ENCODE results near the gene ACSL5.
A peak's percentile ranks its signal among the peaks of the same experiment; 100 is the strongest.
"Not testable (repeated sequence)": the region's sequence is repeated elsewhere in the genome, so short reads cannot be mapped to it uniquely, and the experiment has no call there.

ACSL5 gene

DNA sequence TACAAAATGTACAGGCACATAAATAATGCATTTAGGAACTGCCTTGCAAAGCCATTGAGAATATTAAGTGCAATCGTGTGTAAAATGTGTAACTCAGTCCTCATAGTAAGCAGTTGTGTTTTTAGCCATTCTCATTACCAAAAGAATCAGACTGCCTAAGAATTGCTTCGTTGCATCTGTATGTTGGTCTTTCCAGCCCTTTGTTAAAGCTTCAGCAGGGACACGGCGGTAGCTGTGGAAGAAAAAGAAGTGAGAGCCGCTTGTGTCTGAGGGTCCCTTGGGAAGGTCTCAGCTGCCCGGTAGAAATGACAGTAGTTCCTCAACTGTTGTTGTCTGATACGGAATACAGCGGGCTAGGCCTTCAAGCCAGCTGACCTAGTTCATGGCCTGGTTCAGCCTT, 22.8 kb upstream of the ACSL5 start:
- no peak for DNase-seq

DNA sequence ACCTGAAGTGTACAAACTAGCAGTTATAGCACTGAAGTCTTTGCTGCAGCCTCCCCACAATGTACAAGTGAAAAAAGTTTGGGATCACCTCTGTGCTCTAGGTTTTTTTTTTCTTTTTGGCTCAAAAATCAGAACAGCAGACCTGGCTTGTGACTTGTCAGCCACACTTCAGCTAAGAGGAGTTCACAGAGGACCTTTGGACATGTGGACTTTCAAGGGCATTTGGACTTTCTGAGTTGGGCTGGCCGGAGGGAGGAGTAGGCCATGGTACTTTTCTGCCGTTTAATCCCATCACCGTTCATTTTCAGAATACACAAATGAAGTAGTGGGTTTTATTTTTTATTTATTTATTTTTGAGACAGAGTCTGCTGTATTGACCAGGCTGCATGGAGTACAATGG, 21.9 kb upstream of the ACSL5 start:
- no peak for DNase-seq

DNA sequence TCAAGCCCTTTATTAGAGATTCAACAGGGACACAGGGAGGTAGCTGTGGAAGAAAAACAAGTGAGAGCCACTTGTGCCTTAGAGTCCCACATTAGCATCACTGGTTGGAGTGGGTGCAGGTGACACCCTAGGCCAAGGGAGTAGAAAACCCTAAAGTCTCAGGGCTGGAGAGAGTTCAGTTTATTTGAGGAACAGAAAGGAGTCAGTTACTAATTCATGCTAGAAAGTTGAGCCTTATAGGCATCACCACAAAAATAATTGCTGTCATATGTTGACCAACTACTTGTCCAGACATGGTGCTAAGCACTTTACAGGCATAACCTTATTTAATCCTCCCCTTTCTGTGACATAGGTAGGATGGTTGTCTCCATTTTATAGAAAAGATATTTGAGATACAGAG, 20.9 kb upstream of the ACSL5 start:
- DNase-seq, result no peak

DNA sequence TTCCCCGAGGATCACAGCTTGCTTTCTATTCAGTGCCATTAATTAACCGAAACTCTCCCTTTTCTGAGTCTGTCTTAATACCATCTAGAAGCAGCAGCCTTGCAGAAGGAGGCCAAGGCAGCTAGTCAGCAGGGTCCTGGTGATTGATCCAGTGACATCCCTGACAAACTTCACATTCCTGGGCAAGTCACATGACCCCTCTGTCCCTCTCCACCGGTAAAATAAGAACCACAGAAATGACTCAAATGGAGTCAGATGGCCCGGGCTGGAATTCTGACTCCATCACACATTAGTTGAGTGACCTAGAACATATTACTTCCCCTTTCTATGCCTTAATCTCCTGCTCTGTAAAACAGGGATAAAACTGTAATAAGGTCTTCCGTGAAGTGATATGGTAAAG, 17.2 kb upstream of the ACSL5 start:
- DNase-seq, result no peak

- no peak for DNase-seq
Measured at GRCh38 chr10:112359606-112360307, 14.2 kb upstream of the ACSL5 start.

DNA sequence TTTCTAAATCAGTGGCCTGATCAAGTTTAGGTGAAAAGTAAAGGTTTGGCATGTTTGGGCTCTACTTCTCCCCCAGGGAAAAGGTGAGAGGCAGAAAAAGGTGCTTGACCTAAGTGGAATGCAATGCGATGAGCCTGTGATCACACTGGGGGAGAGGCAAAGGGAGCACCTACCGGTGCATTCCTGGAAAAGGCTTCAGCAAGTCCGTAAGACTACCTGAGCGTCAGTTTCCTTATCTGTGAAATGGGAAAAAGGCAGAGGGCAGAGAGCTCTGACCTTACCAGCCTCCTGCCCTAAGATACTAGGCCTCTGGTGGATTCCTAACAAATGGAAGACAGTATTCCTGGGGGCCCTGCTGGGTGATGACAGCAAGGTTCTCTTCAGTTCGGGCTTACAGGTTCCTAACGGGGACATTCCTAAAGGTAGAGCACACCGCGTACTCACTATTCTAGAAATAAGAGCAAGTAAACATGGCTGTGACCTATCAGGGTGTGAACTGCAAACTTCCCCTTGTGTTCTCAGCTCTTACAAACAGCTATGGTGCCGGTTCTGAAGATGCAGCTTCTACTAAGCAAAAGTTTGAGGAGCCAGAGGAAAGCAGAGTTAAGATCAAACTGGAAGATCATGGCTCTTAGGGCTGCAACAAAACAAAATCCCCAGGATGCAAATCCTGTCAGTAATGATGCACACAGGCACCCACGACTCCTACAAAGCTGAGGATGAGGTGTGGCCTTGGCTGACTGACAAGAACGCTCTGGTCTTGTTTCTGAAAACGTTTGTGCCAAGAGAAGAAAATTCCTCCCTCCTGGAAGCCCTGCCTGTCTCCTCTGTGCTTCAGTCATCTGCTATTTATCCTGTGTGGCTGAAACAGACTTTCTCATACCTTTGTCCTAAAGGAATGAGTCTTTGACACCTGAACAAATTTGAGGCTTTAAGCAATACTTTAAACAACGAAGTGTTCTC, 13.3 kb upstream of the ACSL5 start:
- no peak for DNase-seq

- peak; percentile 56 for DNase-seq
Measured at GRCh38 chr10:112361951-112362751, 11.8 kb upstream of the ACSL5 start.

GRCh38 chr10:112362833-112363232, 11.1 kb upstream of the ACSL5 start:
- no peak for DNase-seq

DNA sequence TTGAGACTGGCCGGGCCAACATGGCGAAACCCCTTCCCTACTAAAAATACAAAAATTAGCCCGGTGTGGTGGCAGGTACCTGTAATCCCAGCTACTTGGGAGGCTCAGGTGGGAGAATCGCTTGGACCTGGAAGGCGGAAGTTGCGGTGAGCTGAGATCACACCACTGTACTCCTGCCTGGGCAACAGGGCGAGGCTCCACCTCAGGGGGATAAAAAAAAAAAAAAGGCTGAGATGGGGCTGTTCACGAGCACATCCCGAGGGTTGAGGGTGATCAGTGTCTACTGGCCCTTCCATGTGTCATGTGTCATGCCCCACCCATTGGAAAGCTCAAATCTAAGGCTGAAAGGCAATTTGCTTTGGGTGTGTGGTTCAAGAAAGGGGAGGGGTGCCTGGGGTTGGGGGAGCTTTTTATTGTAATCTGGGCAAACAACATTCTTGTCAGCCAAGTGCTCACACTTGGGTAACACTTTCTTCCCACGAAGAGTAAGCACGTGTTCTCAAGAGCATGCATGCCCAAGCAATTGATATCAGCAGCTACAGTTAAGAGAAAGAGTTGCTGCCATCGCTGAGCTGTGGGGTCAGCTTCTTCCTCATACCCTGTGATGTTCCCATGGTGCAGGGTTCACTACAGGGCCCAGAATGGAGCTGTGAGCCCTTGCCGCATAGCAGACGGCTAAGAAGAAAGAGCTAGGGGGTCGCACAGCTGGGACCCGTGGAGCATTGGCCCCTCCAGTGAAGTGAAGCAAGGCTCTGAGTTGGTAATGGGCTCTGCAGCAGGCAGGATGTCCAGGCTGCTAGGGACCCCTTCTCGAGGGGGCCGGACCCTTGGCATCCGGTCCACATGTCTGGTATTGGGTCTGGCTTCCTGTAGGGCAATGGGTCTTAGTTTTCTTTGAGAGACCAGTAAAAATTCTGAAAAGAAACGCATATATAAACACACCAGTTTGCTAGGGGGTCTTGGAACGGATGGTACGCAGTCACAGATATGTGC, 9.9 kb upstream of the ACSL5 start:
- DNase-seq, result no peak

DNA sequence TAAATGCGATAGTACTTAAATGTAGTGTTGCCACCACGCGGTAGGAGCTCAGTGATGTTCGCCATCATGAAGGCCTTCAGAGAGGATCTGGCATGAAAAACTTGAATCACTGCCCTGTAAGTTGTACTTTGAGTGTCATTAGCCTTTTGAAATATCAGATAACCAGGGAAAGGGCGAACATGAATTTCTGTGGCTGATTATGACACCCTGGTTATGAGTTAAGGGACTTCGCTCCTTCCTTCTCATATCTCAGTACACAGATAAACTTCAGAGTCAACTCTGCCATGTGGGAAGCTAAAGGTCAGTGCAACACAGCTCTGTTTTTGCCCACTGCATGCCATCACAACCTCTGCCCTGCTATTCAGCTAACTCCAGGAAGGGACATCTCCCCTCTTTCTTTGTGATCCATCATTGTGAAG, 8.9 kb upstream of the ACSL5 start:
- no peak for DNase-seq

- no peak for DNase-seq
Measured at GRCh38 chr10:112365451-112365850, 8.5 kb upstream of the ACSL5 start.

DNA sequence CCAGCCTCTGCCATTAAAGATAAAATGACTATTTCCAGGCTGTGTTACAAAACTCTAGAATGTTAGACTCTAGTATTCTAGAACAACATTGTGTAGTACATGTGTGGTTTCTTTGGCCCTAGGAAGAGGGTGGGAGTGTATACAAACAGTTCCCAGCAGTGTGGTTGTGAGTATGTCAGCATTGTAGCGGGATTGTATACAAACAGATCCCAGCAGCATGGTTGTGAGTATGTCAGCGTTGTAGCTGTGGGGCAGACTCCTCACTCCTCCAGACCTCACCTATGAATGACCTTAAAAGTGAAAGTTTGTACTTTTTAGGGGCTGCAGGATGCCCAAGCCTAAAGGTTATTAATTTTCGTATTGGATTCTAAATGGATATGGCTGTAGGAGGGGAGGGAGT, 6.9 kb upstream of the ACSL5 start:
- DNase-seq, result no peak

- DNase-seq, result no peak
Measured at GRCh38 chr10:112367516-112367915, 6.4 kb upstream of the ACSL5 start.

GRCh38 chr10:112369495-112370423, 4.2 kb upstream of the ACSL5 start:
- no peak for DNase-seq

DNA sequence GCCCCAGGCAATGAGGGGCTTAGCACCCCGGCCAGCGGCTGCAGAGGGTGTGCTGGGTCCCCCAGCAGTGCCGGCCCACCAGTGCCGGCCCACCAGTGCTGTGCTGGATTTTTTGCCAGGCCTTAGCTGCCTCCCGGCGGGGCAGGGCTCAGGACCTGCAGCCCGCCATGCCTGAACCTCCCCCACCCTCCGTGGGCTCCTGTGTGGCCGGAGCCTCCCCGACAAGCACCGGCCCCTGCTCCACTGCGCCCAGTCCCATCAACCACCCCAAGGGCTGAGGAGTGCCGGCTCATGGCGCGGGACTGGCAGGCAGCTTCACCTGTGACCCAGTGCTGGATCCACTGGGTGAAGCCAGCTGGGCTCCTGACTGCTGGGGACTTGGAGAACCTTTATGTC, 3.5 kb upstream of the ACSL5 start:
- no peak for DNase-seq

GRCh38 chr10:112371326-112371725, 2.6 kb upstream of the ACSL5 start:
- DNase-seq, result not testable (repeated sequence)

- not testable (repeated sequence) for DNase-seq
Measured at GRCh38 chr10:112372182-112372810, 1.6 kb upstream of the ACSL5 start.

GRCh38 chr10:112374724-112375541, 1.0 kb downstream of the ACSL5 start:
- DNase-seq, result no peak

- no peak for DNase-seq
Measured at GRCh38 chr10:112375721-112376395, 1.9 kb downstream of the ACSL5 start.

Measured in right forelimb (tissue), 1 donor.